GM19025 (cell line): Measurements from ENCODE around the gene RAB43.
"Not testable (repeated sequence)": the region's sequence is repeated elsewhere in the genome, so short reads cannot be mapped to it uniquely, and the experiment has no call there.

Experiments
- ATAC-seq: cut with Tn5 transposase; IDR thresholded peaks from one replicate; pipeline ENCODE4 v1.9.1; 2021; ENCODE audit warnings: mild to moderate bottlenecking, low read depth, moderate library complexity; ENCODE audit not compliant: unreplicated experiment

The RAB43 gene

DNA sequence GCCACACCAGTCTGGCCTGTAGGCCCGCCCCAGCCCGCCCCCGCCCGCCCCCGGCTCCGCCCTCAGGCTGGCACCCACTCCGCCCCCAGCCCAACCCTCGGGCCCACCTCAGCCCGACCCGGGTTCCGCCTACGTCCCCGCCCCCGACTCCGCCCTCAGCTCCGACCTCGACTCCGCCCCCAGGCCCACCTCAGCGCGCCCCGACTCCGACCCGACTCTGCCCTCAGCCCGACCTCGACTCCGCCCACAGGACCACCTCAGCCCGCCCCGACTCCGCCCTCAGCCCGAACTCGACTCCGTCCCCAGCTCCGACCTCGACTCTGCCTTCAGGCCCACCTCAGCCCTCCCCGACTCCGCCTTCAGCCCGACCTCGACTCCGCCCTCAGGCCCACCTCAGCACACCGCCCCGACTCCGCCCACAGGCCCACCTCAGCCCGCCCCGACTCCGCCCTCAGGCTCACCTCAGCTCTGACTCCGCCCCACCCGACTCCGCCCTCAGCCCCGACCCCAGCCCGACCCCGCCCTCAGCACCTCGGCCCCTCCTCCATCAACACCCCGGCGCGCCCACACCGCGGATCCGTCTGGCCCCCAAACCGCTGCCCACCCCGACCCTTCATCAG is at the start of gene RAB43:
Gene RAB43 (minus strand): TSS at position 13 of the 620 bp plus-strand sequence. CDS start 315 bp downstream, outside the sequence.
- peak; percentile 55 for ATAC-seq

DNA sequence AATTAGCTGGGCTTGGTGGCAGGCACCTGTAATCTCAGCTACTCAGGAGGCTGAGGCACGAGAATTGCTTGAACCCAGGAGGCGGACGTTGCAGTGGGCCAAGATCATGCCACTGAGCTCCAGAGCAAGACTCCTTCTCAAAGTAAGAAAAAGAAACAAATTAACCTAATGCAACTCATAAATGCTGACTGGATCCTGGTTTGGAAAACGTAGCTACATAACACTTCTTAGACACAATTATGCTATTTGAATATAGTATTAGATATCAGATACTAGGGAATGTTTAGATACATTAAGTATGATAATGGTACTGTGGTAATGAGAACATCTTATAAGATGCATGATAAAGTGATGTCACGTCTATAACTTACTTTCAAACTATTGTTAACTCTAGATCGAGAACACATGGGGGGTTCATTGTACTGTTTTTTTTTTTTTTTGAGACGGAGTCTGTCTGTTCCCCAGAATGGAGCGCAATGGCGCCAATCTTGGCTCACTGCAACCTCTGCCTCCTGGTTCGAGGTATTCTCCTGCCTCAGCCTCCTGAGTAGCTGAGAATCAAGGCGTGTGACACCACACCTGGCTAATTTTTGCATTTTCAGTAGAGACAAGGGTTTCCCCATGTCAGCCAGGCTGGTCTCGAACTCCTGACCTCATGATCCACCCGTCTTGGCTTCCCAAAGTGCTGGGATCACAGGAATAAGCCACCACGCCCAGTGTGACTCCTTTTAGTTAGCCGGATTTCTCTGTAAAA is 45.2 kb upstream of the RAB43 start:
- no peak for ATAC-seq

DNA sequence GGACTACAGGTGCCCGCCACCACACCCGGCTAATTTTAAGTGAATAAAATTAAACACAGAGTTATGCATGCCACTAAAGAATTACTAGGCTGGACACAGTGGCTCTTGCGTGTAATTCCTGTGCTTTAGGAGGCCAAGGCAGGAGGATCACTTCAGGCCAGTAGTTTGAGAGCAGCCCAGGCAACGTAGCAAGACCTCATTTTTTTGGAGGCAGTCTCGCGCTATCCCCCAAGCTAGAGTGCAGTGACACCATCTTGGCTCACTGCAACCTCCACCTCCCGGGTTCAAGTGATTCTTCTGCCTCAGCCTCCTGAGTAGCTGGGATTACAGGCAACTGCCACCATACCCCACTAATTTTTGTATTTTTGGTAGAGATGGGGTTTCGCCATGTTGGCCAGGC is 44.0 kb upstream of the RAB43 start:
- ATAC-seq = not testable (repeated sequence)

DNA sequence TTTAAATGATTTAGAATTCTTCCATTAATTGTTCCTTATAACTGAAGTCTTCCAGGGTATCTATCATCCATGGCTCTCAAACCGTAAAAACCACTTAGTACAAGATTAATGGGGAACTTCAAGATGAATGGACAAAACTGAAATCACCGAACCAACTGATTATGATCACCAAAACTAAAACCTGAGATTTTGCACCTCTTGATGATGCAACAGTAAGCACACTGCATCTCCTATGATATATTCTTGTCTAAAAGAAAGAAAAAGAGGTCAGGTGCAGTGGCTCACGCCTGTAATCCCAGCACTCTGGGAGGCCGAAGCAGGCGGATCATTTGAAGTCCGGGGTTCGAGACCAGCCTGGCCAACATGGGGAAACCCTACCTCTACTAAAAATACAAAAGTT is 42.9 kb upstream of the RAB43 start:
- ATAC-seq = no peak

DNA sequence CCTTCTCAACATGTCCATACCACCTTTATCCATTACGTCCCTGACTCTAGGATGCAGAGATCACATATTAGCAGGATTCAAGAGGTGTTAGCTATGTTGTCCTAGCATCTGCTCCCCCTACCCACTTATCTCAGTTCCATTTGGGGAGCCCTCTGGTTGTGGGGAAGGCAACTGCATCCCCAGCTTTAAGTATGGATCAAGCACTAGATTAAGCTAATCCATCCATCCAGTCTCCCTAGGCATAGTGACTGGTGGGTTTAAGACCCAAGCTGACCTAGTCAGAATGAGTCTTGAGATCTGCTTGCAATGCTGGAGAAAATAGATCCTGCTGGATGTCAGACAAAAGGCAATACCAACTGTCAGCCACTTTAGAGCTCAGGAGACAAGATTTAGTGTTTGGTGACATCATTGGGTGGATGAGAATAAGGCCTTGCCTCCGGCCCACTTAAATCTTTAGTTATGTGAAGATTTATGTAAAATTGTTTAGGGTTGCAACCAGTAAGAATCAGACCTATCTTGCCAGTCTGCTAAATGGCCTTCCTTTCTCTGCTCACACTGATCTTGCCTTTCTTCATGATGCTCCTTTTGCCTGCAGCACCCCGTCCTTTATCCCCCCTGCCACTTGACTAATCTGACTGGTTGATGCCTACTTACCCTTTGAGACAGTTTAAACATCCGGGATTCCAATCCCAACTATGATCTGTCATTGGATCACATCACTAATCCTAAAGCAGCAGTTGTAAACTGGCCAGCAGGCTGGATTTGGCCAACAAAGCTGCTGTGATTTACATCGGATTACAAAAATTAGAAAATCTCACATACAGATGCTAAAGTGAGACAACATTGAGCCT is 41.4 kb upstream of the RAB43 start:
- ATAC-seq = no peak

DNA sequence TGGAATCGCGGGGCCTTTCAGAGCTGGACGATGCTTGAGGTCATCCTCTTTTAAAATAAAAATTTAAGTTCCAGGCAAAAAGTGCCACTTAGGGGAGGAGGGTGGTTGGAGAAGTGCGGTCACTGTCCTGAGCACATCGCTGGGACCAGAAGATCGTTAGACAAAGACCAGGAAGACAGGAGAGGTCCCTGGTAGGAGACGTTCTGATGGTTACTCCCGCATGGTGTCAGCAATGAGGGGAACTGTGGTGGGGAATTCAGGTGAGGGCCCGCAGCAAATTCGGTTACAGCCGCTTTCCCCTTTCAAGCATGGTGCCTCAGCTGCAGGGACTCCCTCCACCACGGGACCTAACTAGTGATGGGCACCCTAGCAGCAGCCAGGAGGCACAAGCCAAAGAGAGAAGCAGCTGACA is 40.3 kb upstream of the RAB43 start:
- no peak for ATAC-seq

DNA sequence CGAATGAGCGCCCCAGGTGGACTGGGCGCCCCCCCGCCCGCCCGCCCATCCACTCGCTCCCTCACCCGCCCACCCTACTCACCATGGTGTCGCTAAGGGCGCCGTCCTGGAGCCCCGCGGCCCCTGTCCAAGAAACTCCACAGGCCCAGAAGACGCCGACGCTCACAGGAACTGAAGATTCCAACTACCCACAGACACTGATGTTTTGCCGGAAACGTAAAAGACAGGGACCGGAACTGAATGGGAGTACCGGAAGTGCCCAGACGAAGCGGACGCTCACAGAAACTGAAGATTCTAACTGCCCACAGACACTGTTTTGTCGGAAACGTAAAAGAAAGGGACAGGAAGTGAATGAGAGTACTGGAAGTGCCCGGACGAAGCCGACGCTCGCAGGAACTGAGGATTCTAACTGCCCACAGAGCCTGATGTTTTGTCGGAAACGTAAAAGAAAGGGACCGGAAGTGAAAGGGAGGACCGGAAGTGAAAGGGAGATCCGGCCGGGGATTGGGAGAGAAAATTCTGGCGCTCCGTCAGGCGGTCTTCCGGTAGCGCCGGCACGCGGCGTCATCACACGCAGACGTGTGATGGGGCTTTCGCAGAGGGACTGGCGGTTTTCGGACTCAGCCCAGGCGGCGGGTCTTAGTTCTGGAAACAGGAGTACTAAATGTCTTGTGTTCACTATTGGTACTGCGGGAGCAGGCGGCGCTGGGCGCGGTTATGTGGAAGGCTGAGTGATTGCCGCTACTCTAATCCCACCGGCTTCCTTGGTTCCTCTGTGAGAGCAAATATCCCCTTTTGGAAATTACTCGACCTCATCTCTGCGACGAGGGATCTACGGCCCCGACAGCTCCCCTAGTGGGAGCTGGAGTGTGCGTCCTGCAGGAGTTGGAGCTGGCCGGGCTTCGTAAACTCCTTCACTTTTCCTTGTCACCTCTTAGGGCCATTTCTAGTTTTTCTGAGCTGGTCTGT is 39.6 kb upstream of the RAB43 start, which contains the start of gene ISY1:
Gene ISY1 (minus strand): TSS at position 173 of the 969 bp plus-strand sequence. CDS start 88 bp downstream, at position 85.
- peak; percentile 79 for ATAC-seq

DNA sequence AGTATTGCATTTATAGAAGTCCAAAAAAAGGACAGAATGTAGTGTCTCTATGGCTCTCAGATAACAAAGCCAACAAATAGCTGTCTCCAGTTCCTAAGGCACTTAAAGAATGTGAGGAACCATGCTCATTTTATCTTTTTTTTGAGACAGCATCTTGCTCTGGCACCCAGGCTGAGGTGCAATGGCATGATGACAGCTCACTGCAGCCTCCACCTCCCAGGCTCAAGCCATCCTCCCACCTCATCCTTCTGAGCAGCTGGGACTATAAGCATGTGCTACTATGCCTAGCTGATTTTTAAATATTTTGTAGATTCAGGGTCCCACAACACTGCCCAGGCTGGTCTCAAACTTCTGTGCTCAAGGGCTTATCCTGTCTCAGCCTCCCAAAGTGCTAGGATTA is 23.2 kb upstream of the RAB43 start:
- no peak for ATAC-seq

DNA sequence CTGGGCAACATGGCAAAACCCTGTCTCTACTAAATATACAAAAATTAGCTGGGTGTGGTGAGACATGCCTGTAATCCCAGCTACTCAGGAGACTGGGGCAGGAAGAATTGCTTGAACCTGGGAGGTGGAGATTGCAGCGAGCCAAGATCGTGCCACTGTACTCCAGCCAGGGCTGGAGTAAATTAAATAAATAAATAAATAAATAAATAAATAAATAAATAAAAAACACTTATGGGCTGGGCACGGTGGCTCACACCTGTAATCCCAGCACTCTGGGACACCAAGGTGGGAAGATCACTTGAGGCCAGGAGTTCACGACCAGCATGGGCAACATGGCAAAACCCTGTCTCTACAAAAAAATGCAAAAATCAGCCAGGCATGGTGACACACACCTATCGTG is 19.4 kb upstream of the RAB43 start:
- ATAC-seq = not testable (repeated sequence)

DNA sequence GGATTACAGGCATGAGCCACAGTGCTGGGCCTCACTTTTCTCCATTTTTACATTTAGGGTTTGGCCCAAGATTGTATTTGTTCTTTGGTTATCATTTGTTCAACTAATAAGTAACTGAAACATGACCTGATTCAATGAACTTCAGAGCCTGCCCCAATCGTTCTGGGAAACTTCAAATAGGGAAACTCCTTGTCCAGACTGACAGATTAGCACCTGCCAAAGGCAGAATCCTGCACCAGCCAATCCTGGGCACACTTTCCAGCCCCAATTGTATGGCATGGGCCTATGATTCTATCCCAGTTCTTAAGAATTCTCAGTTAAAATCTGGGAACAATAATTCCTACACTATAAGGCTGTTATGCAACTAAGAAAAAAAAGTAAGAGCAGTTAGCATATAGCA is 18.3 kb upstream of the RAB43 start:
- ATAC-seq = no peak

DNA sequence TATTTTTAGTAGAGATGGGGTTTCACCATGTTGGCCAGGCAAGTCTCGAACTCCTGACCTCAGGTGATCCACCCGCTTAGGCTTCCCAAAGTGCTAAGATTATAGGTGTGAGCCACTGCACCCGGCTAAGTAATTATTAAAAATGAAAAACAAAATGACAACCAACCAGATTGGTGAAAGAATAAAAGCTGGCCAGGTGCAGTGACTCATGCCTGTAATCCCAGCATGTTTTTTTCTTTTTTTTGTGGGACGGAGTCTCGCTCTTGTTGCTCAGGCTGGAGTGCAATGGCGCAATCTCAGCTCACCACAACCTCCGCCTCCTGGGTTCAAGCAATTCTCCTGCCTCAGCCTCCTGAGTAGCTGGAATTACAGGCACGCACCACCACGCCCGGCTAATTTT is 14.7 kb upstream of the RAB43 start:
- ATAC-seq = not testable (repeated sequence)

DNA sequence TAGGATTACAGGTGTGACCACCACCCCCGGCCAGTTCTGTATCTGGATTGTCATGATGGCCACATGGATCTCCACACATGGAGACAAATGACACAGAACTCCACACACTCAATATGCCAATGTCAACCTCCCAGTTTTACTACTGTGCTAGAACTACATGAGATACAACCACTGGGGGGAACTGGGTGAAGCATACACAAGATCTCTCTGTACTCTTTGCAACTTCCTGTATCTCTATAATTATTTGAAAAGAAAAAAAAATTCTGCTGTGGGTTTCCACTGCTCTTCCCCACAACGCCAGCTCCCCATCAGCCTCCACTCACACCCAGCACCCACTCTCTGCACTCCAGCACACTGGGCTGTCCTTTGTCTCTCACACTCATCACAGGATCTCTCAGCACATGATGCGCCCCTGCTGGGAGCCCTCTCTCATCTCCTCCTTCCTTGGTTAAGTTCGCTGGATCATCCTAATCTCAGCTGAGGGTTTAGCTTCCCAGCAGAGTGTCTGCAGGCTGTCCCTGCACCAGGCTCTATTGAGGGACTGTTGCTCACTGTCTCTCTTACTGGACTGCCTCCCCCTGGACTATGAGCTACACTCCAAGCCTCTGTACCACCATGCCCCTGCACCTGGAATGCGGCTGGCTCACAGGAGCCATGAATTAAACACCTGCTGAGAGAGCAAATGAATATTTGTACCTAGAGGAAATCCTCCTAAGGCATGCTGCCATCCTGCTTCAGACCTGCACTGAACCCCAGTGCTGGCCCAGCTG is 10.7 kb upstream of the RAB43 start:
- ATAC-seq = no peak

DNA sequence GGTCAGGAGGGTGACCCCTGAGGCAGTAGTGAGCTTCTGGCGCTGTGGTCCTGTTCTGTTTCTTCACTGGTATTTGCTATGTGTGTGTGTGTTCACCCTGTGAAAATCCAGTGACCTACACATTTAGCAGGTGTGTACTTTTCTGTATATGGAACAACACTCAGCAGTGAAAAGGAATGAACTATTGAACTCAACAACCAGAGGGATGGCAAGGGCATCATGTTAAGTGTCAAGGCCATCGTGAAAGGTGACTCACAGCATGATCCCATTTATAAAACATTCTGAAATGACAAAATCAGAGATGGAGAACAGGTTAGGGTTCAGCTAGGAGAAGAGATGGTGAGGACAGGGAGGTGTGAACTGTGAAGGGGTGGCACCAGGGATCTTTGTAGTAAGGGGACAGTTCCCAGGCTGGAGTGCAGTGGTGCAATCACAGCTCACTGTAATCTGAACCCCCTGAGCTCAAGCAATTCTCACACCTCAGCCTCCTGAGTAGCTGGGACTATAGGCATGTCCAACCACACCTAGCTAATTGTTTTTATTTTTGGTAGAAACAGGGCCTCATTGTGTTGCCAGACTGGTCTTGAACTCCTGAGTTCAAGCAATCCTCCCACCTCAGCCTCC is 10.0 kb upstream of the RAB43 start:
- ATAC-seq = no peak

DNA sequence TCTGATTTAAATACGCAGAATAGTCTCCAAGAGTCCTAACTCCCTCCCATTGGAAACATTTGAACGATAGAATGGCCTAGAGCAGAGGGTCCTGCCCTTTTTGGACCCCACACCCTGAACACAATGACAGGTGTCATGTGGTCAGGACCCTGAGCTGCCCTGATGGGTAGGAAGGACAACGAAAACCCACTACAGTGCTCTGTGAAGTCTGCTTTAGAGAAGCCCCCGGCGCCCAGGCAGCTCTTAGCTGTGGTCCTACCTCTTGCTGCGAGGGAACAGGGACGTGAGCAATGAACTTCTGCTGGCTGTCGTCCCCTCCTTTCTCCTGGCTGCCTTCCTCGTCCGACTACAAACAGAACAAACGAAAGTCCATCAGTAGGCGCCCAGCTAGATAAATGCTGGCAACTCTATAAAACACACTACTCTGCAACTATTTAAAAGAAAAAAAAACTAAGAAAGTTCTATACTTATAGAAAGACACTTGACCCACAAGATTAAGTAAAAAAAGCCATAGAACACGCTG is 8.7 kb upstream of the RAB43 start:
- no peak for ATAC-seq

DNA sequence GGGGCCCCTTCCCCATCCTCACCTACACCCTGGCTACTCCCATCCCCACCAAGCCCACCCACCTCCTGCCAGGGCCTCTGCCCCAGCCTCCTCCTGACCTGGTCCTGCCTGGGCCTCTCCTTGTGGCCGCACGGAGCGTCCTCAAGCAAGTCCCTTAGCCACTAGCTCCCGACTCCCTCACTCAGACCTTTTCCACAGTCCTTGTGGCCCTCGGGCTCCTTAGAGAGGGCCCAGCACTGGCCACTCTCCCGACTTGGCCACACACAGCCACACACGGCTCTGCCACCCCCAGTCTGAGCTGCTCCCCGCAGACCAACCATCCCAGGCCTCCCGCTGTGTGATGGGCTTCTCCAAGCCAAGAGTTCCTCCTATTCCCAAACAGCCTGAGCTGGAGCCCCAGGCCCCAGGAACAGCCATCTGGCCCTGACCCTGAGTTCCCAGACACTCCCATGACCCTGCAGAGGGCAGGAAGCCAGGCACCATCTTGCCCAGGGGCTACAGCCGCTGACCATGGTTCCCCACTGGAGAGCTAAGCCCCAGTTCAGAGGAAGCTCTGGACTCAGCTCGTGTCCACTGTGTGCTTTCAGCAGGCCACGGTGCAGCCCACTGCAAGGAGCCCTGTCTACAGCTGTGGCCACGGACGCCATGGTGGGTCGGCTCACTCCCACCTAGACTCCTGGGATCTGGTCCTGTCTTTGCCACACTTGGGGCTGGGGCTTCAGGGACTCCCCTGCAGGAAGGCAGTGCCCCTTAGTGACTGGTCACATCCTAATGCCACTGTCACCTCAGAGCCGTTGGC is 7.0 kb upstream of the RAB43 start:
- ATAC-seq = no peak

DNA sequence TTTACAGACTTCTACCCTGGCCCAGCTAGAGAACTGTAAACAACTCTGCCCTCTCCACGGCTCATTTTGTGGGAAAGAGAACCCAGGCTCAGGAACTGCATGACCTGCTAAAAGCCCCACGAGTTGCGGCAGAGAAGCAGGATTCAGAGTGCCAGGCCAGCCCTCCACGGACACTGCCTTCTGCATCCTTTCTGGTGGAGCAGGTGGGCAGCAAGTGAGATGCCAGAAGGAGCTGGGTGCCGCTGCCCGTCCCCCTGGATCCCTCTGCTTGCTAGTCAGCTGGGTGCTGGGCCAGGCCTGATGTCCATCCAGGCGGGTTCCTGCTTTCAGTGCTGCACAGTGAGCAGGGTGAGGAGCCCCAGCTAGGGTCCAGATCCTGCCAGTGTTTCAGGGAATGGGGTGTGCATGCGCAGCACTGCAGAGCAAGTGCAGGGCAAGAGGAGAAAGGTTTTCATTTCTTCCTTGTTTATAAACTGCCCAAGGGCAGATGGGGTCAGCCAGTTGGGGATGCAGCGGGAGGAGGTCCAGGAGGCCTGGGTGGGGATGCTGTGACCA is 5.2 kb upstream of the RAB43 start:
- no peak for ATAC-seq

DNA sequence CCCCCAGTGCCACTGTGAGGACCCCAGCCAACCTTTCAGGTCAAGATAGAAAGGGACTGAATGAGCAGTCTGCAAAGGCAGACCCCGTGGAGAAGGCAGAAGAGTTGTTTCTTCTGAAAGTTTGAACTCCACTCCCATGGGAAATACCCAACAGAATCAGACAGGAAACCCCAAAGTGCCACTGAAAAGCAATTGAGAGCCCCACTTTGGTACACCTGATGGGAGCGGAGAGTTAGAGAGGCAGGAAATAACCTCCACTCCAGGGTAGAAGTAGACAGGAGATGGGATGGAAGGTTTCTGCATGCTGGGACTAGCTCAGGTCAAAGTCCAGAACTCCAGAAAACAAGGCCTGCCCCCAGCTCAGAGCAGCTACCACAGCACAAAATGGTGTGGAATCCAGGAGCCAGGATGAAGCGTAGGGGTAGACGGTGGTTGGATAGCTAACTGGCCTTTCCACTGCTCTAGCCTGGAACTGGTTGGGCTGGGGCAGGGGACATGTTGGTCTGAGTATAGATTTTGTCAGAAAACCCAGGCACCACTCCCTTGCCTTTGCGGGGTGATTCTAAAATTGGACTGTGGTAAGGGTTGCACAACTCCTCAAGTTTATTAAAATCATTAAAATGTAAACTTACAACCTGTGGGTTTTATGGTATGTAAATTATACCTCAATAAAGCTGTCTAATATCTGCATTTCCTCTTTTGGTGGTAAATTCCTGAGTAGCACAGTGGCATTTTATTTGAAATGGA is 1.9 kb upstream of the RAB43 start:
- no peak for ATAC-seq
